ENCODE measurements around the gene HOXA13. TPM values are rescaled to one million over a fixed set of nuclear protein-coding genes. Genes with fewer than 3 reads are reported as not detected.

HOXA13 gene
- total and polyA plus RNA-seq, 2 experiments from 2014 or later, result not detected

- H3K4me3 ChIP-seq, result peak overlapping the region; percentile 19
- no peaks in the 10 kb centered on the region for H3K36me3 ChIP-seq
- no peak for DNase-seq (ENCODE audit: low read depth in 1 of 2, low spot score in 1 of 2)
- H3K27ac ChIP-seq, result no peak overlapping the region
- no peak for TF ChIP-seq CTCF (IDR thresholded peaks at IDR 0.05; ENCODE audit: low read depth, low read length)
- H3K9me3 ChIP-seq (ENCODE audit: low read depth), result no peaks in the 10 kb centered on the region
- H3K4me1 ChIP-seq (ENCODE audit: low read depth), result peaks cover 3% of the 10 kb centered on the region
- H3K27me3 ChIP-seq, result peaks cover 100% of the 10 kb centered on the region
These were observed 26.9 kb downstream of the HOXA13 start for GRCh38 chr7:27172823-27173510.

- Histone ChIP-seq H3K4me1 (ENCODE audit: low read depth) (peaks cover 3% of the 10 kb centered on the region), H3K4me3 (no peak overlapping the region), H3K27me3 (peaks cover 100% of the 10 kb centered on the region), H3K27ac (no peak overlapping the region), H3K36me3 (no peaks in the 10 kb centered on the region), H3K9me3 (ENCODE audit: low read depth) (no peaks in the 10 kb centered on the region)
- no peak for TF ChIP-seq CTCF (IDR thresholded peaks at IDR 0.05; ENCODE audit: low read depth, low read length)
- DNase-seq (ENCODE audit: low read depth in 1 of 2, low spot score in 1 of 2), result no peak
These were observed 27.5 kb downstream of the HOXA13 start for GRCh38 chr7:27172315-27172774.

GRCh38 chr7:27171637-27172314 is 28.1 kb downstream of the HOXA13 start:
- H3K27me3 ChIP-seq, result peaks cover 100% of the 10 kb centered on the region
- no peak overlapping the region for H3K27ac ChIP-seq
- no peak for TF ChIP-seq CTCF (IDR thresholded peaks at IDR 0.05; ENCODE audit: low read depth, low read length)
- no peaks in the 10 kb centered on the region for H3K9me3 ChIP-seq (ENCODE audit: low read depth)
- no peak for DNase-seq (ENCODE audit: low read depth in 1 of 2, low spot score in 1 of 2)
- H3K4me1 ChIP-seq (ENCODE audit: low read depth), result peaks cover 3% of the 10 kb centered on the region
- no peak overlapping the region for H3K4me3 ChIP-seq
- H3K36me3 ChIP-seq, result no peaks in the 10 kb centered on the region

GRCh38 chr7:27171325-27171636 is 28.6 kb downstream of the HOXA13 start:
- Histone ChIP-seq H3K9me3 (ENCODE audit: low read depth) (no peaks in the 10 kb centered on the region), H3K27ac (no peak overlapping the region), H3K4me3 (no peak overlapping the region), H3K4me1 (ENCODE audit: low read depth) (peaks cover 3% of the 10 kb centered on the region), H3K36me3 (no peaks in the 10 kb centered on the region), H3K27me3 (peaks cover 100% of the 10 kb centered on the region)
- DNase-seq (ENCODE audit: low read depth in 1 of 2, low spot score in 1 of 2), result no peak
- no peak for TF ChIP-seq CTCF (IDR thresholded peaks at IDR 0.05; ENCODE audit: low read depth, low read length)

- no peaks in the 10 kb centered on the region for H3K9me3 ChIP-seq (ENCODE audit: low read depth)
- no peak overlapping the region for H3K27ac ChIP-seq
- H3K27me3 ChIP-seq, result peaks cover 100% of the 10 kb centered on the region
- TF ChIP-seq CTCF (IDR thresholded peaks at IDR 0.05; ENCODE audit: low read depth, low read length), result no peak
- H3K4me1 ChIP-seq (ENCODE audit: low read depth), result peaks cover 3% of the 10 kb centered on the region
- no peaks in the 10 kb centered on the region for H3K36me3 ChIP-seq
- H3K4me3 ChIP-seq, result no peak overlapping the region
- no peak for DNase-seq (ENCODE audit: low read depth in 1 of 2, low spot score in 1 of 2)
These were observed 29.2 kb downstream of the HOXA13 start for GRCh38 chr7:27170426-27171324.

All from cardiac muscle cell (in vitro differentiated cells and primary cell).